Mesenchymal stem cell (in vitro differentiated cells and primary cell): ENCODE measurements around the gene PPP2R2D.

Experiments
- DNase-seq: peaks from one replicate; pipeline ENCODE4 v3.0.0-alpha.2; 2013
- H2AFZ ChIP-seq: one replicate; pipeline ENCODE4 v1.6.1; 2013; ENCODE audit warnings: low read depth, mild to moderate bottlenecking, control low read depth, inconsistent platforms, low read length, moderate library complexity
- H2AK5ac ChIP-seq: 2 replicates; pipeline ENCODE4 v1.6.1; 2013; ENCODE audit warnings: low read length, moderate library complexity, mild to moderate bottlenecking, inconsistent platforms; ENCODE audit not compliant: severe bottlenecking
- H2BK120ac ChIP-seq: one replicate; pipeline ENCODE4 v1.6.1; 2013; ENCODE audit warnings: low read depth, mild to moderate bottlenecking, inconsistent platforms, low read length, moderate library complexity
- H2BK12ac ChIP-seq, 2 experiments: one replicate each; pipeline ENCODE4 v1.6.1; 2013; ENCODE audit warnings: inconsistent platforms in 2 of 2, low read length in 2 of 2, mild to moderate bottlenecking in 2 of 2, moderate library complexity in 2 of 2, control low read depth in 1 of 2
- H2BK15ac ChIP-seq: one replicate; pipeline ENCODE4 v1.6.1; 2013; ENCODE audit warnings: mild to moderate bottlenecking, low read depth, inconsistent platforms; ENCODE audit not compliant: poor library complexity, severe bottlenecking
- H2BK5ac ChIP-seq: 2 replicates; pipeline ENCODE4 v1.6.1; 2013; ENCODE audit warnings: low read depth, mild to moderate bottlenecking, low read length, control low read depth, inconsistent platforms; ENCODE audit not compliant: poor library complexity, severe bottlenecking
- H3K14ac ChIP-seq, 2 experiments: one replicate each; pipeline ENCODE4 v1.6.1; 2013; ENCODE audit warnings: inconsistent platforms in 2 of 2, low read length in 2 of 2, control low read depth in 1 of 2, mild to moderate bottlenecking in 1 of 2, moderate library complexity in 1 of 2
- H3K18ac ChIP-seq, 2 experiments: one replicate each; pipeline ENCODE4 v1.6.1; 2013; ENCODE audit warnings: inconsistent platforms in 2 of 2, low read length in 2 of 2, control low read depth in 1 of 2, low read depth in 1 of 2, mild to moderate bottlenecking in 1 of 2
- H3K23ac ChIP-seq, 2 experiments: one replicate each; pipeline ENCODE4 v1.6.1; 2013; ENCODE audit warnings: inconsistent platforms in 2 of 2, low read length in 2 of 2, mild to moderate bottlenecking in 2 of 2, moderate library complexity in 2 of 2, control low read depth in 1 of 2
- H3K27ac ChIP-seq: 2 replicates; pipeline ENCODE4 v1.5.1; 2013; ENCODE audit warnings: mild to moderate bottlenecking, moderate library complexity, low read length, control low read depth, inconsistent platforms; ENCODE audit not compliant: poor library complexity, severe bottlenecking
- H3K27me3 ChIP-seq, 2 experiments: 2 replicates each; pipeline versions ENCODE4 v1.6.1 to v1.7.0; 2013; ENCODE audit warnings: low read length in 2 of 2, mild to moderate bottlenecking in 2 of 2, moderate library complexity in 2 of 2, control low read depth in 1 of 2, inconsistent platforms in 1 of 2; ENCODE audit not compliant: control insufficient read depth in 1 of 2, insufficient read depth in 1 of 2
- H3K36me3 ChIP-seq, 2 experiments: 2 replicates each; pipeline versions ENCODE4 v1.6.1 to v1.7.0; 2013; ENCODE audit warnings: low read length in 2 of 2, control low read depth in 1 of 2, inconsistent platforms in 1 of 2, low read depth in 1 of 2, mild to moderate bottlenecking in 1 of 2; ENCODE audit not compliant: insufficient read depth in 2 of 2, control insufficient read depth in 1 of 2
- H3K4ac ChIP-seq, 2 experiments: one replicate each; pipeline ENCODE4 v1.6.1; 2013; ENCODE audit warnings: inconsistent platforms in 2 of 2, low read length in 2 of 2, mild to moderate bottlenecking in 2 of 2, moderate library complexity in 2 of 2, control low read depth in 1 of 2, low read depth in 1 of 2
- H3K4me1 ChIP-seq: 2 replicates; pipeline ENCODE4 v1.6.1; 2013; ENCODE audit warnings: low read depth, low read length, control low read depth; ENCODE audit not compliant: control insufficient read depth, insufficient read depth
- H3K4me2 ChIP-seq: 2 replicates; pipeline ENCODE4 v1.6.1; 2013; ENCODE audit warnings: low read length, mild to moderate bottlenecking, inconsistent platforms; ENCODE audit not compliant: poor library complexity, severe bottlenecking
- H3K4me3 ChIP-seq, 2 experiments: 2 replicates each; pipeline versions ENCODE4 v1.5.1 to v1.7.0; 2013; ENCODE audit warnings: low read length in 2 of 2, mild to moderate bottlenecking in 2 of 2, control low read depth in 1 of 2, low read depth in 1 of 2; ENCODE audit not compliant: insufficient read depth in 1 of 2
- H3K79me1 ChIP-seq: replicated peaks from 2 replicates; pipeline ENCODE4 v1.6.1; 2013; ENCODE audit warnings: mild to moderate bottlenecking, control low read depth, low read length, inconsistent platforms; ENCODE audit not compliant: poor library complexity, severe bottlenecking
- H3K9ac ChIP-seq: 2 replicates; pipeline ENCODE4 v1.7.0; 2013; ENCODE audit warnings: mild to moderate bottlenecking, low read length, moderate library complexity
- H3K9me3 ChIP-seq: 2 replicates; pipeline ENCODE4 v1.7.0; 2013; ENCODE audit warnings: mild to moderate bottlenecking, low read length; ENCODE audit not compliant: control insufficient read depth
- H4K8ac ChIP-seq: one replicate; pipeline ENCODE4 v1.6.1; 2013; ENCODE audit warnings: inconsistent platforms, mild to moderate bottlenecking, low read length, moderate library complexity
- H4K91ac ChIP-seq: one replicate; pipeline ENCODE4 v1.6.1; 2013; ENCODE audit warnings: mild to moderate bottlenecking, low read length, inconsistent platforms
- WGBS: methylation state at CpG from one replicate; pipeline ENCODE4 v1.1.7; 2013; ENCODE audit warnings: mixed read lengths; 5-methylcytosine and 5-hydroxymethylcytosine counted together

PPP2R2D gene

GRCh38 chr10:131858118-131858515, 42.7 kb upstream of the PPP2R2D start:
- no peak overlapping the region for H3K23ac ChIP-seq
- no peak overlapping the region for H3K4me2 ChIP-seq
- WGBS, result 87% methylated on average over 11 of the region's 11 CpGs
- H4K8ac ChIP-seq, result no peak overlapping the region
- no peak overlapping the region for H3K4ac ChIP-seq
- H3K27me3 ChIP-seq, result peaks cover 0 to 19% of the 10 kb centered on the region in 2 experiments
- H3K14ac ChIP-seq, result no peak overlapping the region
- no peak overlapping the region for H3K18ac ChIP-seq
- no peak overlapping the region for H4K91ac ChIP-seq
- H3K4me3 ChIP-seq, result no peak overlapping the region
- H2AK5ac ChIP-seq, result no peak overlapping the region
- H2BK15ac ChIP-seq, result no peak overlapping the region
- DNase-seq, result no peak
- H2AFZ ChIP-seq, result no peak overlapping the region
- H3K9me3 ChIP-seq, result no peaks in the 10 kb centered on the region
- no peak overlapping the region for H3K9ac ChIP-seq
- H2BK120ac ChIP-seq, result no peak overlapping the region
- no peak overlapping the region for H3K27ac ChIP-seq
- H3K36me3 ChIP-seq, result no peaks in the 10 kb centered on the region
- H2BK5ac ChIP-seq, result no peak overlapping the region
- H3K79me1 ChIP-seq, result no peaks in the 10 kb centered on the region
- no peaks in the 10 kb centered on the region for H3K4me1 ChIP-seq
- no peak overlapping the region for H2BK12ac ChIP-seq

GRCh38 chr10:131858583-131859340, 42.0 kb upstream of the PPP2R2D start:
- H3K4me1 ChIP-seq, result no peaks in the 10 kb centered on the region
- no peaks in the 10 kb centered on the region for H3K36me3 ChIP-seq
- H4K91ac ChIP-seq, result no peak overlapping the region
- no peak overlapping the region for H2BK15ac ChIP-seq
- H3K4ac ChIP-seq, result no peak overlapping the region
- no peaks in the 10 kb centered on the region for H3K9me3 ChIP-seq
- no peak overlapping the region for H3K4me3 ChIP-seq
- 85% methylated on average over 35 of the region's 35 CpGs for WGBS
- no peak overlapping the region for H3K9ac ChIP-seq
- no peak overlapping the region for H2BK5ac ChIP-seq
- H3K4me2 ChIP-seq, result no peak overlapping the region
- H3K27me3 ChIP-seq, result peaks cover 0 to 19% of the 10 kb centered on the region in 2 experiments
- no peak overlapping the region for H2BK12ac ChIP-seq
- no peak overlapping the region for H2AFZ ChIP-seq
- no peak overlapping the region for H2AK5ac ChIP-seq
- H3K14ac ChIP-seq, result no peak overlapping the region
- H3K27ac ChIP-seq, result no peak overlapping the region
- no peak for DNase-seq
- no peak overlapping the region for H3K23ac ChIP-seq
- no peak overlapping the region for H2BK120ac ChIP-seq
- no peaks in the 10 kb centered on the region for H3K79me1 ChIP-seq
- H4K8ac ChIP-seq, result no peak overlapping the region
- H3K18ac ChIP-seq, result no peak overlapping the region

GRCh38 chr10:131859341-131860020, 41.3 kb upstream of the PPP2R2D start:
- Histone ChIP-seq H3K18ac (no peak overlapping the region), H3K4me1 (no peaks in the 10 kb centered on the region), H4K8ac (no peak overlapping the region), H3K4ac (no peak overlapping the region), H2AFZ (no peak overlapping the region), H3K4me3 (no peak overlapping the region), H3K9ac (no peak overlapping the region), H3K4me2 (no peak overlapping the region), H2BK12ac (no peak overlapping the region), H3K79me1 (no peaks in the 10 kb centered on the region), H3K36me3 (no peaks in the 10 kb centered on the region), H3K14ac (no peak overlapping the region), H3K23ac (no peak overlapping the region), H3K9me3 (no peaks in the 10 kb centered on the region), H2BK120ac (no peak overlapping the region), H3K27me3 (peaks cover 0 to 19% of the 10 kb centered on the region in 2 experiments), H2BK15ac (no peak overlapping the region), H3K27ac (no peak overlapping the region), H2BK5ac (no peak overlapping the region), H4K91ac (no peak overlapping the region), H2AK5ac (no peak overlapping the region)
- 70% methylated on average over 9 of the region's 9 CpGs for WGBS
- no peak for DNase-seq

GRCh38 chr10:131860311-131860710, 40.5 kb upstream of the PPP2R2D start:
- Histone ChIP-seq H2AFZ (no peak overlapping the region), H3K23ac (no peak overlapping the region), H3K18ac (no peak overlapping the region), H3K36me3 (no peaks in the 10 kb centered on the region), H3K27me3 (peaks cover 0 to 19% of the 10 kb centered on the region in 2 experiments), H3K14ac (no peak overlapping the region), H2BK15ac (no peak overlapping the region), H2BK5ac (no peak overlapping the region), H2AK5ac (no peak overlapping the region), H3K9me3 (no peaks in the 10 kb centered on the region), H4K91ac (no peak overlapping the region), H3K4me2 (no peak overlapping the region), H2BK120ac (no peak overlapping the region), H3K4ac (no peak overlapping the region), H3K27ac (no peak overlapping the region), H3K9ac (no peak overlapping the region), H3K4me1 (no peaks in the 10 kb centered on the region), H4K8ac (no peak overlapping the region), H2BK12ac (no peak overlapping the region), H3K79me1 (no peaks in the 10 kb centered on the region), H3K4me3 (no peak overlapping the region)
- DNase-seq, result no peak
- 93% methylated on average over 4 of the region's 7 CpGs for WGBS
